A549 (cell line): ENCODE measurements around the gene HOXD11. TPM values are rescaled to one million over a fixed set of nuclear protein-coding genes. Genes with fewer than 3 reads are reported as not detected.
A peak's percentile ranks its signal among the peaks of the same experiment; 100 is the strongest.

Experiments
- ATAC-seq, 2 experiments: fragments of 200-7000 bp in 1 of 2; fragments of >200 bp in 1 of 2; cut with Nextera tagmentation in 1 of 2; cut with Tn5 transposase in 1 of 2; 3 replicates each; pipeline versions ENCODE4 v1.8.0 to v1.9.1; 2018 to 2020; ENCODE audit warnings: mild to moderate bottlenecking in 1 of 2, moderate library complexity in 1 of 2
- CTCF ChIA-PET: fragments of 300-600 bp; sonication (Branson Sonifier 250); formaldehyde crosslinking; extraction: SDS; loops from one replicate; lab custom pipeline; 2021; ENCODE audit warnings: antibody characterized with exemption, inconsistent platforms; lab: Yijun Ruan, JAX
- POLR2A ChIA-PET: fragments of 350-600 bp; formaldehyde crosslinking; extraction: SDS; loops from one replicate; lab custom pipeline; 2021; ENCODE audit warnings: antibody characterized with exemption, inconsistent platforms; lab: Yijun Ruan, JAX
- DNase-seq, 2 experiments: peaks; one replicate each; pipeline versions ENCODE4 v3.0.0 to v3.0.0-alpha.2; 2011 to 2016; ENCODE audit warnings: low read depth in 1 of 2, low spot score in 1 of 2
- FAIRE-seq: peaks from 2 replicates; lab custom pipeline; 2011; peaks lifted over from hg19 to GRCh38; lab: Jason Lieb, UNC
- H3K27ac ChIP-seq, 2 experiments: fragments of >200 bp; sonication (Bioruptor Twin); formaldehyde crosslinking; 3 replicates each; pipeline ENCODE4 v1.5.1; 2016 to 2017
- H3K4me1 ChIP-seq: fragments of >200 bp; sonication (Bioruptor Twin); formaldehyde crosslinking; 3 replicates; pipeline ENCODE4 v1.6.1; 2016
- H3K4me2 ChIP-seq: fragments of >200 bp; sonication (Bioruptor Twin); formaldehyde crosslinking; 3 replicates; pipeline ENCODE4 v1.6.1; 2016
- H3K4me3 ChIP-seq: fragments of >200 bp; sonication (Bioruptor Twin); formaldehyde crosslinking; 3 replicates; pipeline ENCODE4 v1.5.1; 2016
- H3K9me3 ChIP-seq: fragments of >200 bp; sonication (Bioruptor Twin); formaldehyde crosslinking; 3 replicates; pipeline ENCODE4 v1.6.1; 2016
- BHLHE40 ChIP-seq: IDR thresholded peaks from 2 replicates; pipeline ENCODE4 v1.6.1; 2012; ENCODE audit warnings: low read depth, low read length, inconsistent platforms
- CBX2 ChIP-seq: fragments of 200-600 bp; sonication (generic); IDR thresholded peaks from 2 replicates; pipeline ENCODE4 v1.6.1; 2016; ENCODE audit warnings: low read depth, mild to moderate bottlenecking, borderline replicate concordance
- E2F6 ChIP-seq: IDR thresholded peaks from 2 replicates; pipeline ENCODE4 v1.6.1; 2012; ENCODE audit warnings: low read depth, borderline replicate concordance
- EHMT2 ChIP-seq: fragments of 200-600 bp; sonication (generic); IDR thresholded peaks from 2 replicates; pipeline ENCODE4 v1.6.1; 2016; ENCODE audit warnings: antibody characterized with exemption, low read depth, mild to moderate bottlenecking, moderate library complexity
- FOSB ChIP-seq: fragments of 250-450 bp; sonication (Bioruptor Pico); IDR thresholded peaks from 2 replicates; pipeline ENCODE4 v1.5.0; 2020; ENCODE audit warnings: mild to moderate bottlenecking, moderate library complexity
- FOXS1 ChIP-seq: fragments of 250-450 bp; sonication (Bioruptor Pico); IDR thresholded peaks from 2 replicates; pipeline ENCODE4 v1.5.0; 2020; ENCODE audit warnings: mild to moderate bottlenecking, moderate library complexity
- GATA3 ChIP-seq: IDR thresholded peaks from 2 replicates; pipeline ENCODE4 v1.6.1; 2012; ENCODE audit warnings: borderline replicate concordance
- HOXA7 ChIP-seq: fragments of 250-450 bp; sonication (Bioruptor Pico); IDR thresholded peaks from 2 replicates; pipeline ENCODE4 v1.5.0; 2020; ENCODE audit warnings: mild to moderate bottlenecking, moderate library complexity
- HOXB13 ChIP-seq: fragments of 250-450 bp; sonication (Bioruptor Pico); IDR thresholded peaks from 2 replicates; pipeline ENCODE4 v1.5.0; 2020; ENCODE audit warnings: low read depth, mild to moderate bottlenecking, moderate library complexity
- HOXB5 ChIP-seq: fragments of 250-450 bp; sonication (Bioruptor Pico); IDR thresholded peaks from 2 replicates; pipeline ENCODE4 v1.5.0; 2020; ENCODE audit warnings: mild to moderate bottlenecking, moderate library complexity
- JUN ChIP-seq, 2 experiments: fragments of >200 bp; sonication (Bioruptor Twin); formaldehyde crosslinking; IDR thresholded peaks; 2 replicates in 1 of 2; 3 replicates in 1 of 2; pipeline ENCODE4 v1.6.1; 2016 to 2017
- NR3C1 ChIP-seq: fragments of >200 bp; sonication (Bioruptor Twin); formaldehyde crosslinking; IDR thresholded peaks from 3 replicates; pipeline ENCODE4 v1.6.1; 2017
- POLR2A ChIP-seq: IDR thresholded peaks from 2 replicates; pipeline ENCODE4 v1.6.1; 2012; ENCODE audit warnings: mild to moderate bottlenecking, low read length
- POLR2AphosphoS2 ChIP-seq: conservative IDR thresholded peaks from 2 replicates; pipeline ENCODE4 v1.6.1; 2012; ENCODE audit warnings: low read length, improper control_type of control experiment, inconsistent platforms
- RCOR1 ChIP-seq: fragments of 150-350 bp; IDR thresholded peaks from 2 replicates; pipeline ENCODE4 v1.6.1; 2014; ENCODE audit warnings: antibody characterized with exemption, low read length, low read depth
- RFX5 ChIP-seq: fragments of 450-650 bp; IDR thresholded peaks from 2 replicates; pipeline ENCODE4 v1.7.1; 2014; ENCODE audit warnings: antibody characterized with exemption, mild to moderate bottlenecking, moderate library complexity
- RNF2 ChIP-seq: fragments of 200-600 bp; sonication (generic); IDR thresholded peaks from 2 replicates; pipeline ENCODE4 v1.6.1; 2016; ENCODE audit warnings: low read depth, mild to moderate bottlenecking, antibody characterized with exemption, moderate library complexity, borderline replicate concordance
- WGBS: methylation state at CpG from one replicate; pipeline ENCODE4 v1.1.6; 2017; ENCODE audit errors: missing lambda C conversion rate; 5-methylcytosine and 5-hydroxymethylcytosine counted together
- polyA plus RNA-seq, 4 experiments: library from polyadenylated mRNA; depleted of rRNA in 3 of 4; stranded (reverse); fragments of >200 nt; fragmentation: RNase III in 1 of 4; extraction: RNeasy Plus Mini Kit Qiagen cat#74134 plus additional on column Dnase treatment in 1 of 4; gene quantifications; 2 replicates in 3 of 4; 3 replicates in 1 of 4; pipeline ENCODE4 v1.2.3, GENCODE V29; 2011 to 2017
- TF ChIP-seq, protein P1 (sequence below): fragments of >200 bp; sonication (Bioruptor Twin); formaldehyde crosslinking; IDR thresholded peaks from 3 replicates; pipeline ENCODE4 v1.6.1; 2016
- TF ChIP-seq, protein P2 (sequence below): IDR thresholded peaks from 2 replicates; pipeline ENCODE4 v1.6.1; 2012

Gene HOXD11
- polyA plus RNA-seq, 2 of the 4 experiments (the other 2 are of a cell fraction) = 2.6 to 4.8 TPM

DNA sequence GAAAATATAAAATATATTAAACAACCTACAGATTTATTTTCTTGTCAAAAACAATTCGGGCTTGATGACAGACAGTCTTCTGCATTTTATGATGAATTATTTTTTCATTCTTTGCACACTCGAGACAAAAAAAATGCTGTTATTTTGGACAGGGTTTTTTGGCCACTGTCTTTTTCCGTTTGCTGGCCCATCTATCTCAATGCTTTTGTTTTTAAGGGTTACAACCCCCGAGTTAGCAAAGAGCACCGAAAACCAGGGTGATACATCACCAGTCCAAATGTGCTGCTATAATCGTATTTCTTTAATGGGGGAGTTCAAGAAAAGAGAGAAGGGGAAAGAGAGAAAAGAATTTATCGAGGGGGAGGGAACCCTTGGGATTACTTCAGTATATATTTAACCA is 31.0 kb upstream of the HOXD11 start:
- ChIA-PET POLR2A (no interaction called here), CTCF (interaction anchor here (0.7 to 2.5 kb wide), 3 partner anchors 12 to 386 kb away, joined by 3 to 9 read pairs (median 5); no protein-coding TSS in a partner anchor)
- peaks cover 9% of the 10 kb centered on the region; the same call in 2 of the 3 replicates for H3K4me1 ChIP-seq
- peaks cover 3% of the 10 kb centered on the region for H3K9me3 ChIP-seq
- no peak overlapping the region for H3K4me3 ChIP-seq
- DNase-seq = no peak
- no peak for ATAC-seq
- H3K4me2 ChIP-seq = no peak overlapping the region
- TF ChIP-seq RNF2 = peak; percentile 39; the same call in 1 of the 2 replicates
- TF ChIP-seq, protein P1, sequence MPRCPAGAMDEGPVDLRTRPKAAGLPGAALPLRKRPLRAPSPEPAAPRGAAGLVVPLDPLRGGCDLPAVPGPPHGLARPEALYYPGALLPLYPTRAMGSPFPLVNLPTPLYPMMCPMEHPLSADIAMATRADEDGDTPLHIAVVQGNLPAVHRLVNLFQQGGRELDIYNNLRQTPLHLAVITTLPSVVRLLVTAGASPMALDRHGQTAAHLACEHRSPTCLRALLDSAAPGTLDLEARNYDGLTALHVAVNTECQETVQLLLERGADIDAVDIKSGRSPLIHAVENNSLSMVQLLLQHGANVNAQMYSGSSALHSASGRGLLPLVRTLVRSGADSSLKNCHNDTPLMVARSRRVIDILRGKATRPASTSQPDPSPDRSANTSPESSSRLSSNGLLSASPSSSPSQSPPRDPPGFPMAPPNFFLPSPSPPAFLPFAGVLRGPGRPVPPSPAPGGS = no peak
- no peak for TF ChIP-seq HOXB5 (CRISPR knock-in tag)
- no peak overlapping the region for H3K27ac ChIP-seq
- FAIRE-seq = no peak
- 5% methylated on average over 7 of the region's 7 CpGs for WGBS

- 7% methylated on average over 2 of the region's 2 CpGs for WGBS
- ATAC-seq = no peak
- H3K9me3 ChIP-seq = peaks cover 8% of the 10 kb centered on the region
- CTCF ChIA-PET = interaction anchor here (0.7 to 2.5 kb wide), 3 partner anchors 11 to 386 kb away, joined by 5 to 9 read pairs (median 5); no protein-coding TSS in a partner anchor
- H3K4me1 ChIP-seq = peaks cover 9% of the 10 kb centered on the region; the same call in 2 of the 3 replicates
- POLR2A ChIA-PET = no interaction called here
- no peak for DNase-seq
- no peak overlapping the region for H3K4me3 ChIP-seq
- no peak for FAIRE-seq
- TF ChIP-seq E2F6 (no peak), HOXB13 (CRISPR knock-in tag) (no peak), POLR2AphosphoS2 (no peak), CBX2 (no peak), FOXS1 (CRISPR knock-in tag) (no peak), RCOR1 (no peak), POLR2A (no peak), JUN (IDR thresholded peaks at IDR 0.05) (no peak)
- H3K27ac ChIP-seq = no peak overlapping the region
- H3K4me2 ChIP-seq = no peak overlapping the region
Observed at GRCh38 chr2:176076796-176077195, 30.3 kb upstream of the HOXD11 start.

- TF ChIP-seq HOXA7 (CRISPR knock-in tag) (no peak), RNF2 (0 out of 2 replicates have a peak, but pooled peaks have one; percentile 9), NR3C1 (no peak), BHLHE40 (no peak), GATA3 (no peak), FOSB (CRISPR knock-in tag) (no peak), HOXB5 (CRISPR knock-in tag) (no peak), EHMT2 (no peak), RFX5 (no peak)
- TF ChIP-seq, protein P2, sequence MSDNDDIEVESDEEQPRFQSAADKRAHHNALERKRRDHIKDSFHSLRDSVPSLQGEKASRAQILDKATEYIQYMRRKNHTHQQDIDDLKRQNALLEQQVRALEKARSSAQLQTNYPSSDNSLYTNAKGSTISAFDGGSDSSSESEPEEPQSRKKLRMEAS = 0 out of 2 replicates have a peak, but pooled peaks have one; percentile 5
- Histone ChIP-seq H3K4me1 (peaks cover 9% of the 10 kb centered on the region; the same call in 2 of the 3 replicates), H3K9me3 (peaks cover 10% of the 10 kb centered on the region), H3K27ac (no peak overlapping the region), H3K4me3 (peak overlapping the region; percentile 49), H3K4me2 (peak overlapping the region; percentile 97)
- ATAC-seq (peak in 1 of 2 experiments; percentile 37; a peak in 3 of 6 replicates), DNase-seq (no peak), FAIRE-seq (no peak)
- ChIA-PET CTCF (interaction anchor here (0.6 to 5.5 kb wide), 28 partner anchors 8 to 1379 kb away, joined by 3 to 57 read pairs (median 6); partner anchors contain the start of gene HOXD11), POLR2A (no interaction called here)
- 3% methylated on average over 25 of the region's 25 CpGs for WGBS
Observed at GRCh38 chr2:176078541-176079284, 28.4 kb upstream of the HOXD11 start.
